HG03175 (cell line): ENCODE results near the gene DCHS1.

Experiments used
- ATAC-seq: cut with Tn5 transposase; IDR thresholded peaks from one replicate; pipeline ENCODE4 v1.9.1; 2021; ENCODE audit warnings: mild to moderate bottlenecking, moderate library complexity; ENCODE audit not compliant: unreplicated experiment

DCHS1 gene

GRCh38 chr11:6674219-6674597 is 18.6 kb upstream of the DCHS1 start:
- ATAC-seq, result no peak

- ATAC-seq, result no peak
Observed at GRCh38 chr11:6673523-6674218, 18.1 kb upstream of the DCHS1 start.

DNA sequence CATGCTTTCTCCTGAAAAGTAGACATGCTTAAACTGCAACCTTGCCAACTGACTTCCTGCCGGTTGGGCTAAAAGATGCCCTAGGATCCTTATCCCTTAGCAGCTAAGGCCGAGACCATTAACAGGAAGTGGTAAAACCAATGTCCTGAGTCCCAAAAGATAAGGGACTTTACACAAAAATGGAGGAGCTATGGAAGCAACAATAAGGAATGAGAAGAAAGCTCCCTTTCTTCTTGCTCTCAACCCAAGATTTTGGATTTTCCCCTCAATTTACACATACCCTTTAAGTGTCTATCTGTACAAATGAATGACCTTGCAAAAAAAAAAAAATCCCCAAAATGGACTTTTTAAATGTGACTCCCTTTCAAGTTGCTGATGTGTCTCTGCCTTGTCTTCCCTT is 16.4 kb upstream of the DCHS1 start:
- ATAC-seq, result no peak

DNA sequence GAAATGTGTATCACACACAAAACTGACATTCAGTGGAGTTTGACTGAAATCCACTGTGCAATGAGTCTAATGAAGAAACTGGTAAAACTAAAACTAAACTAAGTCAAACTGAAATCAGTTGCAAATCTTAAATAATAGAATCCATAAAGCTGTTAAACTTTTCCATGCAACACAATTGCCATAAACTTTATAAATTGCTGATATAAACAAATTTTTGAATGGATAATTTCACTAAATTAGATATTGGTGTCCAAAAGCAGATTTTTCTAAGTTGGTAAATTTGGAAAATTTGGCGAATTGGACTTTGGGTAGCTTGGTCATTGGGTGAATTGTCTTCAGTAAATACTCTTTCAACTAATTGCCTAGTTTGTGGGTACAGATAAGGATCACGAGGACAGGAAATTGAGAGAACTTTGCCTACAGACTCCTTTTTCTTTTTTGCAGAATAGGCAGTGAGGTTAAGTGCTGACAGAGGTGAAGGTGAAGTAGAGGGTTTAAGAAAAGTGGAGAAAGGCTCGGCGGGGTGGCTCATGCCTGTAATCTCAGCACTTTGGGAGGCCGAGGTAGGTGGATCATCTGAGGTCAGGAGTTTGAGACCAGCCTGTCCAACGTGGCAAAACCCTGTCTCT is 14.7 kb upstream of the DCHS1 start:
- no peak for ATAC-seq

DNA sequence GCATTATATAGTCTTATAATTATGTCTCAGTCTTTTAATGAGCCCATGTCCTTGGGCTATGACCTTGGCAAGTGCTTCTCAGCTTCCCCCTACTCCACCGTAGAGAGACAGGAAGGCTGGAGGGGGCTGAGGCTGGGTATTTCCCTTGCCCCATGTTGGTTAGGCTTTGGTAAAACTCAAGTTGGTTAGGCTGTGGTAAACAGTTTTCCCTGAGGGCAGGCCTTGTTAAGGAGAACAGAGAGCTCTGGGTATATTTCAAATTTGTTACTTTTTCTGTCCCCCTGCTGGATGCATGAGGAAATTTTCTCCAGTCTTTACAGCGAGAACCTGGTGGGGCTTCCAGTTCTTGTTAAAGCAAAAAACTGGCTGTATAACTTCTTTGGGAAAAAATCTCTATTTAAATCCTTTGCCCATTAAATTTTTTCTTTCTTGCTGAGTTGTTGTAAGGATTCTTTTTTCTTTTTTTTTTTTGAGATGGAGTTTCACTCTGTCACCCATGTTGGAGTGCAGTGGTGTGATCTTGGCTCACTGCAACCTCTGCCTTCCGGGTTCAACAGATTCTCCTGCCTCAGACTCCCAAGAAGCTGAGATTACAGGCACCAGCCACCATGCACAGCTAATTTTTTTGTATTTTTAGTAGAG is 12.2 kb upstream of the DCHS1 start:
- ATAC-seq, result peak; percentile 77

DNA sequence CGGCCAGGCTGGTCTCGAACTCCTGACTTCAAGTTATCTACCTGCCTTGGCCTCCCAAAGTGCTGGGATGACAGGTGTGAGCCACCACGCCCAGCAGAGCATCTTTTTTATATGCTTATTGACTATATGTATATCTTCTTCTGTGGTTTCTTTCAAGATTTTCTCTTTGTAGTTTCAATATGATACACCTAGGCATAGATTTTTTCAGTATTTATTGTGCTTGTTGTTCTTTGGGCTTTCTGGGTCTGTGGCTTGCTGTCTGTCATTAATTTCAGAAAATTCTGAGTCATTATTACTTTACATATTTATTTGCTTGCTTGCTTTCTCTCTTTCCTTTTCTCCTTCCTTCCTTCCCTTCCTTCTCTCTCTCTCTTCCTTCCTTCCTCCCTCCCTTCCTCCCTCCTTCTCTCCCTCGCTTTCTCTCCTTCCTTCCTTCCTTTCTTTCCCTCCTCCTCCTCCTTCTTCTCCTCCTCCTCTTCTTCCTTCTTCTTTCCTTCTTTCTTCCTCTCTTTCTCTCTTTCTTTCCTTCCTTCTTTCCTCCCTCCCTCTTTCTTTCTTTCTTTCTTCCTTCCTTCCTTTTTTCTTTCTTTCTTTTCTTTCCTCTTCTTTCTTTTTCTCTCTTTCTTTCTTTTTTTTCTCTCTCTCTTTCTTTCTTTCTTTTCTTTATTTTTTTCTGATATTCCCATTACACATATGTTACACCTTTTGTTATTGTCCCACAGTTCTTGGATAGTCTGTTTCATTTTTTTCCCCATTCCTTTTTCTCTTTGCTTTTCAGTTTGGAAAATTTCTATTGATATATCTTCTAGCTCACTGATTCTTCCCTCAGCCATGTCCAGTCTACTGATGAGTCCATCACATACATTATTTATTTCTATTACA is 10.9 kb upstream of the DCHS1 start:
- ATAC-seq, result no peak

- ATAC-seq, result no peak
Observed at GRCh38 chr11:6664551-6664950, 8.9 kb upstream of the DCHS1 start.

DNA sequence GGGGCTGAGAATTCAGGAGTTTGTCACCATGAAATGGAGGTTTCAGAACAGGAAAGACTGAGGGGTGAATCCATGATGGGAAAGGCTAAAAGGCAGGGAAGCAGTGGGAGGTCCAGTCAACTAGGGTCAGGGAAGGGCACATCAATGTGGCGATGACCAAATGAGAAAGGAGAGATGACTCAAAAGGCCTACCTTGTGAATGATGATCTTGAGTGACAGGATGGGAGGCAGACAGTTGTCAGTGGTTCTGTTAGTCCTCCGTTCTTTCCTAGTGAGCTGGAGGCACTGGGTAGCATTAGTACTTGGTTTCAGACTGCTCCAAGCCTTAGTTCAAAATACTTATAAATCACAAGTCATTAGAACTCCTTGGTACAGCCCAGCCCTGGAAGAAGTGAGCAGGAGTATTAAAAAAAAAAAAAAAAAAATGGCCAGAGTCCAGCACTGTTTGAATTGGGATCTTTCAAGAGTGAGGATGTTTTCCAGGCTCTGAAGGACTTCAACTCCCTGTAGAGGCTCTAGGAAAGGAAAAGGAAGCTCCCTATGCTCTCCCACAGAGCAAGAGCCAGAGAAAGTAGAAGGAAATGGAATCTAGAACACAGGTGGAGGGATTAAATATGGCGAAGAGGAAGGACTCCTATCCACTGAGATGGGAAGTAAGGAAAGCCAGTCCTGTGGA is 8.3 kb upstream of the DCHS1 start:
- ATAC-seq, result no peak

DNA sequence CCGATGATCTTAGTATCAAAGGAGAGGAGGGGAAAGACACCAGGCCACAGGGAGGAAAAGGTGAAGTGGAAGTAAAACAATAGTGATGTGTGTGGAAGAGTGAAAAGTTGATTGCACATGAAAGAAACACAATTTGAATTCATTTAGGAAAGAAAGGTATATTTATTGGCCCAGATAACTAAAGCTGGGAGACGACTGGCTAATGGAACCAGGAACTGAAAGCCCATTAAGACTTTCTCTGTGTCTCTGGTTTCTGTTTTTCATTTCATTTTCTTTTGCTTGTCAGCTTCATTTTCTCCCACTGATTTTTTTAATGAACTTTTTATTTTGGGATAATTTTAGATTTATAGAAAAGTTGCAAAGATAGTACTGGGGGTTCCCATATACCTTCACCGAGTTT is 5.1 kb upstream of the DCHS1 start:
- ATAC-seq, result no peak

DNA sequence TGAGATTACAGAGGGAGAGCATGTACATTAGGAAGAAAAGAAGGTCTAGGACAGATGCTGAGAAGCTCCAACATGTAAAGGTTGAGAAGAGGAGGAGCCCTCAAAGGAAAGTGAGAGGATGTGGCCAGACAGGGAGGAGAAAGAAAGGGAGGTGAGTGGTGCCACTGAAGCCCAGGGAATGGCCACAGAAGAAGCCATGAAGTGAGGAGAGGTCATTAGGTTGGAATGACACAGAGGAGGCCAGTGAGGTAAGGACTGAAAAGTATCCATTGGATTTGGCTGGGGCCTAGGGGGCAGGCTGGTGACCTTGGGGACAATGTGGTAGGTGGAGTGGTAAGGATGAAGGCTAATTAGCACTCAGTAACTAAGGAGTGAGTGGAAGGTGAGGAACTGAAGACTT is 3.0 kb upstream of the DCHS1 start:
- ATAC-seq, result no peak

DNA sequence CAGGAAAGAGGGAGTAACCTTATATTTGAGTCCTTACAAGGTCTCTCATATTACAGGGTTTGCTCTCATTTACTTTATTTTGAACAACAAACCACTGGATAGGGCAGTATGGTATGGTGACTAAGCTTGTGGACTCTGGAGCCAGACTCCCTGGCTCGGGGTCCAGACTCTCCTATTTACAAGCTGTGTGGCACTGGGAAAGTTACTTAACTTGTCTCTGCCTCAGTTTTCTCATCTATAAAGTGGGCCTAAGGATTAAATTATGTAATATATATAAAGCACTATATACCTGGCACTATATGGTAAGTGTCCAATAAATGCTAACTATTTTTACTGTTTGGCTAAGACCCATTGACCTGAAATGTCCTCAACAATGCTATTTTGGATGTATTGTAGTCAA is 1.7 kb upstream of the DCHS1 start:
- ATAC-seq, result no peak

DNA sequence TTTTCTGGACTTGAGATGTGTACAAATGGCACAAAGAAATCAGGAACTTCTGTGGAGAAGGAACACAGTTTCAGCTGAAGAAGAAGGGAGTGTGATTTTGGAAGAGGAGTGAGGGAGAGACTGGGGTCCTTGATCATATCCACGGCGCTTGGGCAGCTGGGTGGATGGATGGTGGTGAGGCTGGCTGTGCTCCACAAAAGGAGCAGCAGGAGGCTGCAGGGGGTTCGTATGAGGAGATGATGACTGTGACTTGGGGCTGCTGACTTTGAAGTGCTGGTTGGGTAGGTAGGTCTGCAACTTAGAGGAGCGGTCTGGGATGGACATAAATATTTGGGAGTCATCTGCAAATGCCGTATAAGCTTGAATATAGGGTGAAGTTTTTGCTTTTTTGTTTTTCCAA is 1.3 kb upstream of the DCHS1 start:
- no peak for ATAC-seq

DNA sequence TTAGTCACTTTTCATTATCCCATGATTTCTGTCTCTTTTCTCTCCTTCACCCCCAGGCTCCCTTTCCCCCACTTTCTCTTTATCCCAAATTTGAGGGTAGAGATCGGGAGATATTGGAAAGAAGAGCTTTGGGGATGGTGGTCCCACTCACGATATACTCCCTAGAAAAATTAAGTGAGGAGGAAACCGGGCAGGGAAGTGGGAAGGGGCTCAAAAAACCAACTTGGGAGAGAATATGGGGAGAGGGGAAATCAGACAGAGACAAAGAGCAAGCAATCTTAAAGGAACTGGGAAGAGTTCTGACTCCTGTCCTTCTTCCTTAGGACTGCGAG is 941 bp upstream of the DCHS1 start:
- ATAC-seq, result no peak

- ATAC-seq, result no peak
Observed at GRCh38 chr11:6655020-6655789, 404 bp downstream of the DCHS1 start.

GRCh38 chr11:6654281-6655019 is 1.2 kb downstream of the DCHS1 start:
- ATAC-seq, result no peak

GRCh38 chr11:6653656-6654055 is 2.0 kb downstream of the DCHS1 start:
- ATAC-seq, result no peak

DNA sequence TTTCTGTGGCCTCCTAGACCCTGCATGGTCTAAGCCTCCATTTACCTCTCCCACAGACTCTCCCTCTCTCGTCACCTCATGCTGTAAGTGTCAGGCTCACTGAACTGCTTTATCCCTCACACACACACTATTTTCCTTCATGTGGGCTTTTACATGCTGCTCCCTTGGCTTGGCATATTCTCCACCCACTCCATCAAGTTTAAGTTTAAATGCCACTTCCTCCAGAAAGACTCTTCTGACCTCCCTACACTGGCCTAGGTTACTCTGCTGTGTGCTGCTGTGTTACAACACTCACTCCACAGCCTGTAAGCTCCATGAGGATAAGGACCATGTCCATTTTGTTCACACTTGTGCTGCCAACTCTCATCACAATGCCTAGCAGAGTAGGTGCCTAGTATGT is 2.5 kb downstream of the DCHS1 start:
- ATAC-seq, result no peak

GRCh38 chr11:6652182-6652581 is 3.4 kb downstream of the DCHS1 start:
- ATAC-seq, result no peak

- ATAC-seq, result no peak
Observed at GRCh38 chr11:6650980-6651379, 4.6 kb downstream of the DCHS1 start.

DNA sequence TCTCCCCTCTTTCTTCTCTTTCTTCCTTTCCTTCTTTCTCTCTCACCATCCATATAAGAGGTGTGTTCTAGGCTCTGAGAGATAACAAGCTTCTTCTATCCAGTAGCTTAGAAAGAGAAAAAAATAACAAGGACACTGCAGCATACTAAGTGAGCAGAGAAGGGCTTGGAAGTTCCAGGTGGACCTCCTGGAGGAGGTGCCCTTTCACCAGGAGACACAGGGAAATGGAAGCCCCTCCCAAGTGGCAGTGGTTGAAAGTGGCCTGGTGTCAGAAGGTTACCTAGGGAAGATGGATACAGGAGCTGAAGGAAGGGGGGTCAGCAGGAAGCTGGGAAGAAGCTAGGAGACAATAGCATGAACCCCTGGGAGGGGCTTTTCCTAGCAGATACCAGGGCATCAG is 5.5 kb downstream of the DCHS1 start:
- ATAC-seq, result no peak
